Astrocyte (in vitro differentiated cells and primary cell): ENCODE measurements around the gene TXNDC9. TPM values are rescaled to one million over a fixed set of nuclear protein-coding genes. Genes with fewer than 3 reads are reported as not detected.
"Not testable (repeated sequence)": the region's sequence is repeated elsewhere in the genome, so short reads cannot be mapped to it uniquely, and the experiment has no call there.

Experiments used
- DNase-seq: peaks from one replicate; pipeline ENCODE4 v3.0.0-alpha.2; 2010; ENCODE audit warnings: low read depth
- FAIRE-seq: peaks from 2 replicates; lab custom pipeline; 2011; peaks lifted over from hg19 to GRCh38; lab: Jason Lieb, UNC
- H2AFZ ChIP-seq: 2 replicates; pipeline ENCODE4 v1.6.0; 2012; ENCODE audit warnings: low read depth, low read length, inconsistent platforms
- H3K27ac ChIP-seq: 2 replicates; pipeline ENCODE4 v1.5.1; 2011; ENCODE audit warnings: low read depth, low read length, inconsistent platforms
- H3K27me3 ChIP-seq: 2 replicates; pipeline ENCODE4 v1.6.0; 2011; ENCODE audit warnings: low read length, inconsistent platforms; ENCODE audit not compliant: insufficient read depth
- H3K36me3 ChIP-seq: 2 replicates; pipeline ENCODE4 v1.5.1; 2011; ENCODE audit warnings: low read length, inconsistent platforms; ENCODE audit not compliant: insufficient read depth
- H3K4me1 ChIP-seq: 2 replicates; pipeline ENCODE4 v1.5.1; 2011; ENCODE audit warnings: low read length, inconsistent platforms; ENCODE audit not compliant: insufficient read depth
- H3K4me2 ChIP-seq: 2 replicates; pipeline ENCODE4 v1.6.0; 2012; ENCODE audit warnings: low read length, inconsistent platforms
- H3K4me3 ChIP-seq: 2 replicates; pipeline ENCODE4 v1.5.1; 2011; ENCODE audit warnings: low read depth, mild to moderate bottlenecking, low read length, inconsistent platforms; ENCODE audit not compliant: insufficient read depth
- H3K79me2 ChIP-seq: 2 replicates; pipeline ENCODE4 v1.6.0; 2012; ENCODE audit warnings: mild to moderate bottlenecking, low read length, inconsistent platforms; ENCODE audit not compliant: insufficient read depth
- H3K9ac ChIP-seq: 2 replicates; pipeline ENCODE4 v1.6.0; 2012; ENCODE audit warnings: mild to moderate bottlenecking, low read length, inconsistent platforms
- H3K9me3 ChIP-seq: 2 replicates; pipeline ENCODE4 v1.5.1; 2012; ENCODE audit warnings: low read depth, mild to moderate bottlenecking, low read length, inconsistent platforms; ENCODE audit not compliant: insufficient read depth
- H4K20me1 ChIP-seq: 2 replicates; pipeline ENCODE4 v1.6.0; 2012; ENCODE audit warnings: low read length, inconsistent platforms; ENCODE audit not compliant: insufficient read depth
- H3K27ac Mint-ChIP-seq: one replicate; pipeline ENCODE4 v1.8.0; 2021; ENCODE audit warnings: mild to moderate bottlenecking, mixed read lengths; ENCODE audit not compliant: unreplicated experiment
- H3K27me3 Mint-ChIP-seq: one replicate; pipeline ENCODE4 v1.8.0; 2021; ENCODE audit warnings: low read depth, mixed read lengths; ENCODE audit not compliant: unreplicated experiment
- H3K36me3 Mint-ChIP-seq: one replicate; pipeline ENCODE4 v1.8.0; 2021; ENCODE audit warnings: low read depth, mixed read lengths; ENCODE audit not compliant: unreplicated experiment
- H3K4me1 Mint-ChIP-seq: one replicate; pipeline ENCODE4 v1.8.0; 2021; ENCODE audit warnings: low read depth, mixed read lengths; ENCODE audit not compliant: unreplicated experiment
- H3K4me3 Mint-ChIP-seq: one replicate; pipeline ENCODE4 v1.8.0; 2021; ENCODE audit warnings: mild to moderate bottlenecking, moderate library complexity, mixed read lengths; ENCODE audit not compliant: unreplicated experiment
- H3K9me3 Mint-ChIP-seq: one replicate; pipeline ENCODE4 v1.8.0; 2021; ENCODE audit warnings: mild to moderate bottlenecking, mixed read lengths; ENCODE audit not compliant: unreplicated experiment
- EZH2 ChIP-seq: IDR thresholded peaks from 2 replicates; pipeline ENCODE4 v1.6.1; 2012; ENCODE audit warnings: mild to moderate bottlenecking, low read length, inconsistent platforms; ENCODE audit not compliant: insufficient read depth
- total RNA-seq: library from RNA; stranded (reverse); gene quantifications from 2 replicates; pipeline ENCODE4 v1.2.1, GENCODE V29; 2021
- TF ChIP-seq, protein P1 (sequence below): IDR thresholded peaks from 2 replicates; pipeline ENCODE4 v1.5.1; 2011; ENCODE audit warnings: low read depth, mild to moderate bottlenecking, inconsistent platforms, low read length, moderate library complexity; ENCODE audit not compliant: insufficient read depth

Gene TXNDC9
- total RNA-seq, 1 donor from 2014 or later: 48.3 TPM

DNA sequence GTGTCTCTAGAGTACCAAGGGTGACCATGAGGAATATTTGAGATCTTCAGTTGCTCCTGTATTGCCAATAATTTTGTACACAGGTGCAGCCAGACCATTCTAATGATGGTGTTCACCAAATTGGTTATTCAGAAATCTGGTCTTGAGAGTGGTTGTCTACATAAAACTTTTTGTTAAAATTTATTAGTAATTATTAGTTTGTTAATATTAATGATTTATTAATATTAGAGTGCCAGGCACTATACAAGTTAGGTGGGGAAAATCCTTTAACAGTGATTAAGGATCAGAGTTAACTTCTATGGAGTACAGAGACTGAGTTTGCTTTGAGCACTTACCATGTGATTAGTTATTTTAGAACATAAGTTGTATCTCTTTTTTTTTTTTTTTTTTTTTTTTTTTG, 10.1 kb upstream of the TXNDC9 start:
- Histone ChIP-seq H3K4me1 (no peaks in the 10 kb centered on the region), H3K27ac (no peak overlapping the region), H3K4me2 (no peak overlapping the region), H4K20me1 (peaks cover 82% of the 10 kb centered on the region), H3K9me3 (no peaks in the 10 kb centered on the region), H3K4me3 (no peak overlapping the region), H2AFZ (no peak overlapping the region), H3K27me3 (no peaks in the 10 kb centered on the region), H3K9ac (no peak overlapping the region), H3K36me3 (no peaks in the 10 kb centered on the region), H3K79me2 (peaks cover 100% of the 10 kb centered on the region)
- H3K27me3 Mint-ChIP-seq: no peaks in the 10 kb centered on the region
- peaks cover 16% of the 10 kb centered on the region for H3K4me1 Mint-ChIP-seq
- no peak for DNase-seq
- no peak overlapping the region for H3K4me3 Mint-ChIP-seq
- H3K27ac Mint-ChIP-seq: no peak overlapping the region
- H3K9me3 Mint-ChIP-seq: no peaks in the 10 kb centered on the region
- TF ChIP-seq, protein P1, sequence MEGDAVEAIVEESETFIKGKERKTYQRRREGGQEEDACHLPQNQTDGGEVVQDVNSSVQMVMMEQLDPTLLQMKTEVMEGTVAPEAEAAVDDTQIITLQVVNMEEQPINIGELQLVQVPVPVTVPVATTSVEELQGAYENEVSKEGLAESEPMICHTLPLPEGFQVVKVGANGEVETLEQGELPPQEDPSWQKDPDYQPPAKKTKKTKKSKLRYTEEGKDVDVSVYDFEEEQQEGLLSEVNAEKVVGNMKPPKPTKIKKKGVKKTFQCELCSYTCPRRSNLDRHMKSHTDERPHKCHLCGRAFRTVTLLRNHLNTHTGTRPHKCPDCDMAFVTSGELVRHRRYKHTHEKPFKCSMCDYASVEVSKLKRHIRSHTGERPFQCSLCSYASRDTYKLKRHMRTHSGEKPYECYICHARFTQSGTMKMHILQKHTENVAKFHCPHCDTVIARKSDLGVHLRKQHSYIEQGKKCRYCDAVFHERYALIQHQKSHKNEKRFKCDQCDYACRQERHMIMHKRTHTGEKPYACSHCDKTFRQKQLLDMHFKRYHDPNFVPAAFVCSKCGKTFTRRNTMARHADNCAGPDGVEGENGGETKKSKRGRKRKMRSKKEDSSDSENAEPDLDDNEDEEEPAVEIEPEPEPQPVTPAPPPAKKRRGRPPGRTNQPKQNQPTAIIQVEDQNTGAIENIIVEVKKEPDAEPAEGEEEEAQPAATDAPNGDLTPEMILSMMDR: no peak
- no peak for TF ChIP-seq EZH2
- H3K36me3 Mint-ChIP-seq: no peaks in the 10 kb centered on the region
- no peak for FAIRE-seq

DNA sequence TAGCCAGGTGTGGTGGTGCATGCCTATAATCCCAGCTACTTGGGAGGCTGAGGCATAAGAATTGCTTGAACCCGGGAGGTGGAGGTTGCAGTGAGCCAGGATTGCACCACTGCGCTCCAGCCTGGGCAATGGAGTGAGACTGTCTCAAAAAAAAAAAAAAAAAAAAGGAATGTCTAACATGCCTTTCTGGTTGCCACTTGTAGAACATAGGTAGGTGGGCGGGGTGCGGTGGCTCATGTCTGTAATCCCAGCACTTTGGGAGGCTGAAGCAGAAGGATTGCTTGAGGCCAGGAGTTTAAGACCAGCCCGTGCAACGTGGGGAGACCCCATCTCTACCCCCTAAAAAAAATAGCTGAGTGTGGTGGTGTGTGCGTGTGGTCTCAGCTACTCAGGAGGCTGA, 9.3 kb upstream of the TXNDC9 start:
- not testable (repeated sequence) for H3K4me3 ChIP-seq, H3K9me3 ChIP-seq, H3K27me3 ChIP-seq, FAIRE-seq, H3K36me3 Mint-ChIP-seq, H3K4me3 Mint-ChIP-seq, H3K36me3 ChIP-seq, H2AFZ ChIP-seq, H3K27ac ChIP-seq, DNase-seq, H3K9me3 Mint-ChIP-seq, H3K27me3 Mint-ChIP-seq, H3K4me1 ChIP-seq, H3K27ac Mint-ChIP-seq, H3K4me2 ChIP-seq, H3K9ac ChIP-seq
- peaks cover 100% of the 10 kb centered on the region for H3K79me2 ChIP-seq
- H4K20me1 ChIP-seq: peaks cover 82% of the 10 kb centered on the region
- H3K4me1 Mint-ChIP-seq: peaks cover 19% of the 10 kb centered on the region

DNA sequence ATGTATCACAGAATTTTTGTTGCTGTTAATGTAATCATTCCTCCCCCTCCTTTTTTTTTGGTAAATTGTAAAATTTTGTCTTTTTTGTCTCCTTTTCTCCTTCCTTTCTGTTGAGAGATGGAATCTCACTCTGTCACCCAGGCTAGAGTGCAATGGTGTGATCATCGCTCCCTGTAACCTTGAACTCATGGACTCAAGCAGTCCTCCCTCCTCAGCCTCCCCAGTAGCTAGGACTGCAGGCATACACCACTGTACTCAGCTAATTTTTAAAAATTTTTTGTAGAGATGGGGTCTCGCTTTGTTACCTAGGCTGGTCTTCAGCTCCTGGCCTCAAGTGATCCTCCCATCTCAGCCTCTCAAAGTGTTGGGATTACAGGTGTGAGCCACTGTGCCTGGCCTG, 6.4 kb upstream of the TXNDC9 start:
- TF ChIP-seq EZH2: no peak
- TF ChIP-seq, protein P1: no peak

More for the DNA sequence above, 6.4 kb upstream of the TXNDC9 start:
- H3K9ac ChIP-seq: no peak overlapping the region
- no peak overlapping the region for H3K27ac Mint-ChIP-seq
- peaks cover 16% of the 10 kb centered on the region for H3K4me1 Mint-ChIP-seq
- H3K4me3 ChIP-seq: no peak overlapping the region
- no peaks in the 10 kb centered on the region for H3K27me3 ChIP-seq
- no peaks in the 10 kb centered on the region for H3K9me3 ChIP-seq
- H4K20me1 ChIP-seq: peaks cover 80% of the 10 kb centered on the region
- peaks cover 100% of the 10 kb centered on the region for H3K79me2 ChIP-seq
- H2AFZ ChIP-seq: no peak overlapping the region
- no peaks in the 10 kb centered on the region for H3K27me3 Mint-ChIP-seq
- DNase-seq (no peak), FAIRE-seq (no peak)
- H3K36me3 Mint-ChIP-seq: no peaks in the 10 kb centered on the region
- H3K27ac ChIP-seq: no peak overlapping the region
- H3K4me2 ChIP-seq: no peak overlapping the region
- H3K4me1 ChIP-seq: no peaks in the 10 kb centered on the region
- no peaks in the 10 kb centered on the region for H3K36me3 ChIP-seq
- no peaks in the 10 kb centered on the region for H3K9me3 Mint-ChIP-seq
- no peak overlapping the region for H3K4me3 Mint-ChIP-seq
